Keratinocyte (primary cell): ENCODE results near the gene PAQR8. TPM values are rescaled to one million over a fixed set of nuclear protein-coding genes. Genes with fewer than 3 reads are reported as not detected.

Source experiments
- DNase-seq: peaks from one replicate; pipeline ENCODE4 v3.0.0-alpha.2; 2011; ENCODE audit warnings: low read depth, missing footprints, low spot score
- FAIRE-seq: peaks from 2 replicates; lab custom pipeline; 2011; peaks lifted over from hg19 to GRCh38; lab: Jason Lieb, UNC
- H2AFZ ChIP-seq: 2 replicates; pipeline ENCODE4 v1.6.0; 2012; ENCODE audit warnings: low read length, control low read depth, inconsistent platforms; ENCODE audit not compliant: control insufficient read depth
- H3K27ac ChIP-seq: 2 replicates; pipeline ENCODE4 v1.5.1; 2011; ENCODE audit warnings: low read length; ENCODE audit not compliant: control insufficient read depth, insufficient read depth
- H3K27me3 ChIP-seq: 3 replicates; pipeline ENCODE4 v1.6.0; 2011; ENCODE audit warnings: low read length; ENCODE audit not compliant: control insufficient read depth, insufficient read depth; ENCODE audit errors: extremely low read depth
- H3K36me3 ChIP-seq, 2 experiments: 2 replicates in 1 of 2; 3 replicates in 1 of 2; pipeline ENCODE4 v1.5.1; 2011; ENCODE audit warnings: low read length in 2 of 2, mild to moderate bottlenecking in 1 of 2; ENCODE audit not compliant: control insufficient read depth in 2 of 2, insufficient read depth in 2 of 2; ENCODE audit errors: extremely low read depth in 1 of 2
- H3K4me1 ChIP-seq: 3 replicates; pipeline ENCODE4 v1.5.1; 2011; ENCODE audit warnings: low read length; ENCODE audit not compliant: control insufficient read depth, insufficient read depth; ENCODE audit errors: extremely low read depth
- H3K4me2 ChIP-seq: 3 replicates; pipeline ENCODE4 v1.6.0; 2011; ENCODE audit warnings: low read depth, low read length; ENCODE audit not compliant: control insufficient read depth, insufficient read depth; ENCODE audit errors: extremely low read depth
- H3K4me3 ChIP-seq, 3 experiments: fragments of 200-600 bp in 1 of 3; sonication (generic) in 1 of 3; 2 replicates in 2 of 3; 3 replicates in 1 of 3; pipeline ENCODE4 v1.5.1; 2011 to 2016; ENCODE audit warnings: low read length in 3 of 3, mild to moderate bottlenecking in 3 of 3, control low read depth in 2 of 3, inconsistent platforms in 1 of 3, low read depth in 1 of 3, mixed read lengths in 1 of 3, mixed run types in 1 of 3, moderate library complexity in 1 of 3; ENCODE audit not compliant: control insufficient read depth in 2 of 3, insufficient read depth in 2 of 3; ENCODE audit errors: extremely low read depth in 1 of 3
- H3K79me2 ChIP-seq: 2 replicates; pipeline ENCODE4 v1.6.0; 2012; ENCODE audit warnings: low read length; ENCODE audit not compliant: control insufficient read depth, insufficient read depth
- H3K9ac ChIP-seq: 3 replicates; pipeline ENCODE4 v1.6.0; 2011; ENCODE audit warnings: low read length; ENCODE audit not compliant: control insufficient read depth, insufficient read depth; ENCODE audit errors: extremely low read depth
- H3K9me1 ChIP-seq: 3 replicates; pipeline ENCODE4 v1.6.0; 2011; ENCODE audit warnings: low read length; ENCODE audit not compliant: control insufficient read depth, insufficient read depth; ENCODE audit errors: extremely low read depth
- H3K9me3 ChIP-seq: 2 replicates; pipeline ENCODE4 v1.5.1; 2012; ENCODE audit warnings: low read depth, low read length; ENCODE audit not compliant: control insufficient read depth
- H4K20me1 ChIP-seq: 3 replicates; pipeline ENCODE4 v1.6.0; 2011; ENCODE audit warnings: low read length; ENCODE audit not compliant: control insufficient read depth, insufficient read depth; ENCODE audit errors: extremely low read depth
- CTCF ChIP-seq, 3 experiments: IDR thresholded peaks in 1 of 3; conservative IDR thresholded peaks in 1 of 3; optimal IDR thresholded peaks in 1 of 3; 2 replicates in 2 of 3; 3 replicates in 1 of 3; pipeline versions ENCODE3 to v1.5.1; 2011; ENCODE audit warnings: low read length in 3 of 3, mild to moderate bottlenecking in 3 of 3, moderate library complexity in 2 of 3, control low read depth in 1 of 3, inconsistent platforms in 1 of 3; ENCODE audit not compliant: insufficient read depth in 2 of 3; ENCODE audit errors: extremely low read depth in 1 of 3
- EZH2 ChIP-seq: IDR thresholded peaks from one replicate; pipeline ENCODE4 v1.6.1; 2012; ENCODE audit warnings: inconsistent platforms, mild to moderate bottlenecking, low read length, moderate library complexity
- dilution Hi-C: fragments of 300-500 bp; cut with MboI; formaldehyde crosslinking; loops from one replicate; pipeline ENCODE4 v1.7.0; 2020; ENCODE audit warnings: low sequenced_read_pairs; ENCODE audit not compliant: extremely low pct_ligation_motif_present
- polyA plus RNA-seq, 5 experiments: library from polyadenylated mRNA; depleted of rRNA in 3 of 5; stranded (reverse) in 3 of 5; stranded (forward) in 1 of 5; unstranded in 1 of 5; fragments of >200 nt; gene quantifications; 1 replicate in 1 of 5; 2 replicates in 3 of 5; 3 replicates in 1 of 5; pipeline versions ENCODE4 v1.2.1 to v1.2.3, GENCODE V29; 2011 to 2012; ENCODE audit warnings: missing spikeins in 2 of 5, low read depth in 1 of 5, low replicate concordance in 1 of 5

The PAQR8 gene
- polyA plus RNA-seq, 1 donor (not counting 4 experiments of a cell fraction or from before 2014, with no cell fraction given), result 1.6 TPM

DNA sequence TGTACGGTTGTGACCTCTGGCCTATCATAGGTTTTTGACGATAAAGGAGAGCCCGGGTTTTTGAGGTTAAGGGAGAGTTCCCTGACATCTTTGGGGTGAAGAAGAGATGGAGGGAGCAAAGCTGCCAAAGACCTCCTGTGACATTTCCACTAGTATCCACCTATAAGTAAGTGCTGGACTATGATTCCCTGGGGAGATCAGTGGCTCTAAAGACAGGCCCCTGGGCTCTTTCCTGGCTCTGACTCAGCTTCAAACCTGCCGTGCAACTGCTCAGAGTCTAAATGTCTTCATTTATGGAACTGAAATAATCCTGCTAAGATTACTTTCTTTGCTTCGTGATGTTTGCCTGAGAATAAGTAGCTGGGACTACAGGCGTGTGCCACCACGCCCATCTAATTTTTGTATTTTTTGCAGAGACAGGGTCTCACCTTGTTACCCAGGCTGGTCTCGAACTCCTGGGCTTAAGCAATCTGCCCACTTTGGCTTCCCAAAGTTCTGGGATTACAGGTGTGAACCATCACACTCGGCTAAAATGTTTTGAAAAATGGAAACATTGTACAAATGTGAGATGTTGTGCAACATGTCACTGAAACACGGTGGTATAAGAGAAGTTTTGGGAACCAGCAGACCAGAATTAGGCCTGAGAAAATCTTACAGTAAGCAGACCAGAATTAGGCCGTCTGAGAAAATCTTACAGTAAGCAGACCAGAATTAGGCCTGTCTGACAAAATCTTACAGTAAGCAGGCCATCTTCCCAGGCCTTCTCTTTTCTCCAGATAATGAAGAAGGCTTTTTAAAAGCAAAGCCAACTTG, 1.1 kb upstream of the PAQR8 start:
- Histone ChIP-seq H3K79me2 (peaks cover 2% of the 10 kb centered on the region), H2AFZ (no peak overlapping the region), H3K36me3 (no peaks in the 10 kb centered on the region), H3K4me2 (no peak overlapping the region), H3K27ac (no peak overlapping the region), H3K9me1 (no peaks in the 10 kb centered on the region), H4K20me1 (no peaks in the 10 kb centered on the region), H3K4me1 (peaks cover 8% of the 10 kb centered on the region), H3K9me3 (no peaks in the 10 kb centered on the region), H3K27me3 (peaks cover 4% of the 10 kb centered on the region), H3K9ac (no peak overlapping the region), H3K4me3 (no peak overlapping the region)
- no peak for TF ChIP-seq CTCF (optimal IDR thresholded peaks at IDR 0.05 in 1 of 3, IDR thresholded peaks at IDR 0.05 in 1 of 3, conservative IDR thresholded peaks at IDR 0.05 in 1 of 3; ENCODE audit: extremely low read depth in 1 of 3, insufficient read depth in 2 of 3, low read length in 3 of 3)
- TF ChIP-seq EZH2, result no peak
- DNase-seq, result no peak
- no peak for FAIRE-seq
- dilution Hi-C loops, result no loop called here

GRCh38 chr6:52361414-52361944, 472 bp upstream of the PAQR8 start:
- H3K4me1 ChIP-seq, result peaks cover 8% of the 10 kb centered on the region
- peak overlapping the region; percentile 81 for H2AFZ ChIP-seq
- peaks cover 4% of the 10 kb centered on the region for H3K27me3 ChIP-seq
- TF ChIP-seq CTCF (optimal IDR thresholded peaks at IDR 0.05 in 1 of 3, IDR thresholded peaks at IDR 0.05 in 1 of 3, conservative IDR thresholded peaks at IDR 0.05 in 1 of 3; ENCODE audit: extremely low read depth in 1 of 3, insufficient read depth in 2 of 3, low read length in 3 of 3), result no peak
- no peak for TF ChIP-seq EZH2
- peak overlapping the region; percentile 94 for H3K4me2 ChIP-seq
- H3K9me3 ChIP-seq, result no peaks in the 10 kb centered on the region
- FAIRE-seq, result no peak
- H3K36me3 ChIP-seq, result no peaks in the 10 kb centered on the region
- dilution Hi-C loops, result no loop called here
- H3K4me3 ChIP-seq, result peak overlapping the region; percentile 56 to 91 (median 80)
- no peaks in the 10 kb centered on the region for H3K9me1 ChIP-seq
- H3K79me2 ChIP-seq, result peaks cover 2% of the 10 kb centered on the region
- peak overlapping the region; percentile 20 for H3K27ac ChIP-seq
- no peak for DNase-seq
- H3K9ac ChIP-seq, result peak overlapping the region; percentile 71
- no peaks in the 10 kb centered on the region for H4K20me1 ChIP-seq
